ENCODE measurements around the gene NXNL2.

GRCh38 chr9:88521308-88521707 is 13.7 kb upstream of the NXNL2 start:
- TF ChIP-seq CTCF (IDR thresholded peaks at IDR 0.05; ENCODE audit: low read depth, low read length) (no peak), EZH2phosphoT487 (IDR thresholded peaks at IDR 0.05; ENCODE audit: low read depth) (no peak)
